ENCODE results near the gene LUC7L3.
"Not testable (repeated sequence)": the region's sequence is repeated elsewhere in the genome, so short reads cannot be mapped to it uniquely, and the experiment has no call there.

LUC7L3 gene

DNA sequence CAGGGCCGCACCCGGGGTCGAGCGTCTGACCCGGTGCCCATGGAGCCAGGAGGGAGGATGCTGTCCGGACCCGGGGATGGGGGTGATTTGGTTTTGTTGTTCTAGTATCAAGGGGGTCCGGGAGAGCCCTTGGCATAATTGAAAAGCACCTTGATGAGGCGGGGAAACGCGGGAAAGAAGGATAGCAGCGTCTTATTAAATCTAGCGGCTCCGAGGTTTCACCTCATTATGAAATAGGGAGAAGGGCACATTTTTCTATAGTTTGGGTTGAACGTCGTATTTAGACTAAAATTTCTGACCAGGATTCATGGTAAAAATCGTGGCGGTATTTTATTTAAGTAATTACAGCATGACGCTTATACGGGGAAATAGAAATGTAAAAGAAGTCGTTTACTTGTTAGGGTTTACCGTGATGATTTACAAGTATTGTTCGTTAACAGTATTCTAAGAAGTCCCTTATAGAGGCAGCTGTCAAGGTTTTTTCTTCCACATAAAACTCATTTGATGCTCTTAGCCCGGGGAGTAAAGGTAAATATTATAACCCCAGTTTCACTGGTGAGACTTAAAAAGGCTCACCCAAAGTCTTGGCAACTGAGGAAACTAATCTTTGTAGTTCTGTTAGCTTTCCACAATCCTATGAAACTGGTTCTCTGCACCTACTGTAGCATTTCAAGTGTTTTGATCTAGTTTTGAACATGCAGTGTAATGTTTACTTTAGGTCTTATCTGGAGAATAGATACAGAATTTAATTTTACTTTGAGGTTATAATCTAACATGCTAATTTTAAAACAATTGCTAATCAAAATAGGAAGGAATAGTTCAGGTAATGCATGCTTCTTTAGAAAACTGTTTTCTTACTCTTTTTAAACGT is 756 bp downstream of the LUC7L3 start:
- H3K4me3 ChIP-seq (ENCODE audit: low read depth in 1 of 2, low read length in 2 of 2): peak overlapping the region; percentile 71 to 89
- H3K36me3 ChIP-seq (ENCODE audit: control insufficient read depth in 1 of 2, insufficient read depth in 2 of 2, low read length in 2 of 2): no peaks in the 10 kb centered on the region
- H3K27ac ChIP-seq (ENCODE audit: low read length): peak overlapping the region; percentile 95
- peaks cover 17 to 39% of the 10 kb centered on the region in 2 donors for H3K4me1 ChIP-seq (ENCODE audit: control insufficient read depth in 1 of 2, insufficient read depth in 2 of 2, low read length in 2 of 2)
- no peaks in the 10 kb centered on the region for H3K9me3 ChIP-seq (ENCODE audit: control insufficient read depth in 1 of 2, low read length in 2 of 2)
- no peaks in the 10 kb centered on the region for H3K27me3 ChIP-seq (ENCODE audit: low read depth, low read length)

DNA sequence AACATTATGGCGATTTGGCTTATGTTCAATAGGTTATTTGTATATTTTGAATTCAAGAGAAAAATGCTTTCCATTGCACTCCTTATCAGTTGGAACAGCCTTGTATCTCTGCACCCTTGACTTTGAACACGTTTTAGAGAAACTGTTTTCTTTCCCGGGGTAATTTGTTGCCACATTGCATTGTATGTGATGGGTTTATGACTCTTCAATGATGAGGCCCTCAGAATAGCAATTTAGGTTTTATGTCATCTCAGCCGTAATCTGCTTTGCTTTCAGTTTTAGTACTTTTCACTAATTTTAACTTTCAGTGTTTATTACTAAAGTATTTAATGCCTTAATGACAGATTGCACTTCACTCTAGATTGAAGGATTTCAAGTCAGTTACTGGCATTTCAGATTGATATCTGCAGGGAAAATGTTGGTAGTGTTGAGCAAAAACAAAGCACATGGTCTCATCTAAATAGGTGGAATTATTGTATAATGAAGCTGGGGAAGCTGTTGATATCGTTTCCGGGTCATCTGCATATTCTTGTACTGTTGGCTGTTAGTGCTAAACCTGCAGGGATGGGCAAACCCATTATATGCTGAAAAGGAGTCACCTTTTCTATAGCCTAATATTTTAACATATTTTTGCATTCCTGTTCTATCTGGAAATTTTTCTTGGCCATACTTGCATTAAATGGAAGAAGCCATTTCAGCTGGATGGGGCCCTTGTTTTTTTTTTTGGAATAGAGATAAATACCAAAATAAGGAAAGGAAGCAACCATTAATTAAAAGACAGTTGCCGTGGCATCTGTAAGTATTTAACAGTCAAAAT is 2.0 kb downstream of the LUC7L3 start:
- H3K4me1 ChIP-seq (ENCODE audit: control insufficient read depth in 1 of 2, insufficient read depth in 2 of 2, low read length in 2 of 2): peaks cover 17 to 48% of the 10 kb centered on the region in 2 donors
- H3K27me3 ChIP-seq (ENCODE audit: low read depth, low read length): no peaks in the 10 kb centered on the region
- H3K4me3 ChIP-seq (ENCODE audit: low read depth in 1 of 2, low read length in 2 of 2): peak overlapping the region; percentile 71 to 89
- no peaks in the 10 kb centered on the region for H3K36me3 ChIP-seq (ENCODE audit: control insufficient read depth in 1 of 2, insufficient read depth in 2 of 2, low read length in 2 of 2)
- peak overlapping the region; percentile 95 for H3K27ac ChIP-seq (ENCODE audit: low read length)
- no peaks in the 10 kb centered on the region for H3K9me3 ChIP-seq (ENCODE audit: control insufficient read depth in 1 of 2, low read length in 2 of 2)

DNA sequence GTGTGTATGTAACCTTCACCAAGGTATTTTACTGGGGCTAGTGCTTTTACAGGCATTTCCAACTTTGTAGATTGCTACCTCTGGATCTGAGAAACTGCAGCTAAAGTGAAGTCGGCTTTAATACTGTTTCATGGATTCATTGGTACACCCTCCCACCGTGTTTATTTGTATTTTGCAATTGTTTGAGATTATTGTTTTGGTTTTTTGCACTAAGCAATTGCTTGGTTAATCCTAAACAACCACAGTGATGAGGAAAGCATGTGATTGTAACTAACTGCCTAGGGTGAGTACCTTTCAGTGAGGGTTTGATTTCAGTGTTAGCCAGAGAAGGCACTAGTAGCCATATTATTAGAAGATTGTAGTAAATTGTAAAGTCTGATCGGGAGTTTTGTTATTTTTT is 3.3 kb downstream of the LUC7L3 start:
- H3K27me3 ChIP-seq (ENCODE audit: low read depth, low read length): no peaks in the 10 kb centered on the region
- H3K27ac ChIP-seq (ENCODE audit: low read length): no peak overlapping the region
- H3K4me1 ChIP-seq (ENCODE audit: control insufficient read depth in 1 of 2, insufficient read depth in 2 of 2, low read length in 2 of 2): peaks cover 23 to 58% of the 10 kb centered on the region in 2 donors
- H3K4me3 ChIP-seq (ENCODE audit: low read depth in 1 of 2, low read length in 2 of 2): peak overlapping the region in 1 of 2 donors; percentile 1
- H3K36me3 ChIP-seq (ENCODE audit: control insufficient read depth in 1 of 2, insufficient read depth in 2 of 2, low read length in 2 of 2): no peaks in the 10 kb centered on the region
- H3K9me3 ChIP-seq (ENCODE audit: control insufficient read depth in 1 of 2, low read length in 2 of 2): no peaks in the 10 kb centered on the region

DNA sequence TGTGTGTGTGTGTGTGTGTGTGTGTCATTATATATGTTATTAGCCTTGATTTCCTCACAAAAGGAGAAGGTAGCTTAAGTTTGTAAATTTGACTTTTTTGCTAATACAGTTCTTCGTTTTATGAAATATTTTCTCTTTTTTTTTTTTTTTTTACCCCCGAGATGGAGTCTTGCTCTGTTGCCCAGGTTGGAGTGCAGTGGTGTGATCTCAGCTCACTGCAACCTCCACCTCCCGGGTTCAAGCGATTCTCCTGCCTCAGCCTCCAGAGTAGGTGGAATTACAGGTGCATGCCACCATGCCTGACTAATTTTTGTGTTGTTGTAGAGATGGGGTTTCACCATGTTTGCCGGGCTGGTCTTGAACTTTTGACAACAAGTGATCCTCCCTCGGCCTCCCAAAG is 5.2 kb downstream of the LUC7L3 start:
- H3K27me3 ChIP-seq (ENCODE audit: low read depth, low read length); H3K4me3 ChIP-seq (ENCODE audit: low read depth in 1 of 2, low read length in 2 of 2); H3K9me3 ChIP-seq (ENCODE audit: control insufficient read depth in 1 of 2, low read length in 2 of 2); H3K27ac ChIP-seq (ENCODE audit: low read length); H3K36me3 ChIP-seq (ENCODE audit: control insufficient read depth in 1 of 2, insufficient read depth in 2 of 2, low read length in 2 of 2): not testable (repeated sequence)
- peaks cover 28 to 75% of the 10 kb centered on the region in 2 donors for H3K4me1 ChIP-seq (ENCODE audit: control insufficient read depth in 1 of 2, insufficient read depth in 2 of 2, low read length in 2 of 2)

DNA sequence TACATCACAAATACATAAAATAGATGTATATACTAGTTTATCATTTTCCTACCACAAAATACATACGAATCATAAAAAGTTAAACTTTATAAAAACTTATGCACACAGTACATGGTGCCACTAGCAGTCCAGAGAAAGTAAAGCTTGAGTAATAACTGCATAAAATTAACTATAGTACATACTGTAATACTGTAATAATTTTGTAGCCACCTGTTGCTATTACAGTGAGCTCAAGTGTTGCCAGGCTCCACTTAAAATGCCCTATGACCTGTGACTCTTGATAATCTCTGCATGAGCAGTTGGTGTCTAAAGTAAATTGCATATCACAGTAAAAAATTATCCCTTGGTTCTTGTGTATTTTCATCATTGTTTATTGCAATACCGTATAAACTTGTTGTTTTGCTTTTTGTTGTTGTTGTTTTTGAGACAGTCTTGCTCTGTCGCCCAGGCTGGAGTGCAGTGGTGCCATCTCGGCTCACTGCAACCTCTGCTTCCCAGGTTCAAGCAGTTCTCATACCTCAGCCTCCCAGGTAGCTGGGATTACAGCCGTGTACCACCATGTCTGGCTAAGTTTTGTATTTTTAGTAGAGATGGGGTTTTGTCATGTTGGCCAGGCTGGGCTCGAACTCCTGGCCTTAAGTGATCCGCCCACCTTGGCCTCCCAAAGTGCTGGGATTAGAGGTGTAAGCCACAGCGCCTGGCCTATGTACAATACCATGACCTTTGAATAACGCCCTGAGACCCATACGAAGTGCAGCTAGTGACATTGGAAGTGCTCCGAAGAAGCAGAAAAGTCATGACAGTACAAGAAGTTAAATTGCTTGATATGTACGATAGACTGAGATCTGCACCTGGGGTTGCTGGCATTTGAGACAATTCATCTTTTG is 6.6 kb downstream of the LUC7L3 start:
- H3K27ac ChIP-seq (ENCODE audit: low read length): no peak overlapping the region
- H3K4me3 ChIP-seq (ENCODE audit: low read depth in 1 of 2, low read length in 2 of 2): no peak overlapping the region
- no peaks in the 10 kb centered on the region for H3K9me3 ChIP-seq (ENCODE audit: control insufficient read depth in 1 of 2, low read length in 2 of 2)
- H3K4me1 ChIP-seq (ENCODE audit: control insufficient read depth in 1 of 2, insufficient read depth in 2 of 2, low read length in 2 of 2): peaks cover 28 to 80% of the 10 kb centered on the region in 2 donors
- no peaks in the 10 kb centered on the region for H3K27me3 ChIP-seq (ENCODE audit: low read depth, low read length)
- no peaks in the 10 kb centered on the region for H3K36me3 ChIP-seq (ENCODE audit: control insufficient read depth in 1 of 2, insufficient read depth in 2 of 2, low read length in 2 of 2)

DNA sequence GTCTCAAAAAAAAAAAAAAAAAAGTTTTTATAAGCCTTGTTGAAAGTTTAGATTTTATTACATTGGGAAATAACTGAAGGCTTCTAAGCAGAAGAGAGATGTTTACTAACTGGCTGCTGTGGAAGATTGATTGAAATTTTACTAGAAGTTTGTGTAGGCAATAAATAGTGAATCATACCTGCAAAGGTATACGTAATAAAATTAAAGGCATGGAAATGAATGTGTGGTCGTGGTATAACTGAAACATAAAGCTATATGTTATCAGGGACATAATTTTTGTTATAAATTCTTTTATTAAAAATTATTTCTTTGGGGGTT is 8.7 kb downstream of the LUC7L3 start:
- Histone ChIP-seq H3K27me3 (ENCODE audit: low read depth, low read length) (no peaks in the 10 kb centered on the region), H3K27ac (ENCODE audit: low read length) (no peak overlapping the region), H3K9me3 (ENCODE audit: control insufficient read depth in 1 of 2, low read length in 2 of 2) (no peaks in the 10 kb centered on the region), H3K4me3 (ENCODE audit: low read depth in 1 of 2, low read length in 2 of 2) (no peak overlapping the region), H3K36me3 (ENCODE audit: control insufficient read depth in 1 of 2, insufficient read depth in 2 of 2, low read length in 2 of 2) (no peaks in the 10 kb centered on the region), H3K4me1 (ENCODE audit: control insufficient read depth in 1 of 2, insufficient read depth in 2 of 2, low read length in 2 of 2) (peaks cover 24 to 77% of the 10 kb centered on the region in 2 donors)

DNA sequence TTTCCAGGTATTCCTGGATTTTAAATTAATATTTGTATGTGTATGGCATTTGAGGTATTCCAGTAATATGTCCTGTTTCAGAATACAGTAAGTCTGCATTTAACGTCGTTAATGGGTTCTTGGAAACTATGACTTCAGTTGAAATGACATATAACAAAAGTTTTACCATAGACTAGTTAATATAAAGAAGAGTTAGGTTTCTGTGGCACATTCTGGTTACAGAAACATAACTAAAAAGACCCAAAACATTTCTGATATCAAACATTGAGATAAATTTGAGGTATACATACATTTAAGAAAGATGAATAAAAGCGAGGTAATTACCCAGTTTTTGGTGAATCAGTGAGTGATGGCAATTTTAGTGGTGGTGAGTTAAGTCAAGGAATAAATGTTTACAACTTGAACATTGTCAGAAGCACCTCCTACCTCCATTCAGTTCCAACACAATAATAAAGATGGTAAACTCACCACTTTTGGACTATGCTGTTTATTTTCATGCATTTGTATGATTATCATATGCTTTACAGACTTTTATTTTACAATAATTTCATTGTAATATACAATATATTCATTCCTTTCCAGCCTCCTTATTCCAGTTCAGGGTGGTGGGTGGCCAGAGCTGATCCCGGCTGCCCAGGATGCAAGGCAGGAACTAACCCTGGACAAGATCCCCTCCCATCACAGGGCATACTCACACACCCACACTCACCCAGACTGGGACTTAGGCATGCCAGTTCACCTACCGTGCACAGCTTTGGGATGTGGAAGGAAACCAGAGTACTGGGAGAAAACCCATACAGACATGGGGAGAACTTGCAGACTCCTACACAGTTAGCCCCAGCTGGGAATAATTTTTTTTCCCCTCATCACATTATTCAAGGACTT is 9.7 kb downstream of the LUC7L3 start:
- no peaks in the 10 kb centered on the region for H3K27me3 ChIP-seq (ENCODE audit: low read depth, low read length)
- H3K9me3 ChIP-seq (ENCODE audit: control insufficient read depth in 1 of 2, low read length in 2 of 2): no peaks in the 10 kb centered on the region
- H3K4me1 ChIP-seq (ENCODE audit: control insufficient read depth in 1 of 2, insufficient read depth in 2 of 2, low read length in 2 of 2): peaks cover 14 to 66% of the 10 kb centered on the region in 2 donors
- H3K4me3 ChIP-seq (ENCODE audit: low read depth in 1 of 2, low read length in 2 of 2): no peak overlapping the region
- no peak overlapping the region for H3K27ac ChIP-seq (ENCODE audit: low read length)
- no peaks in the 10 kb centered on the region for H3K36me3 ChIP-seq (ENCODE audit: control insufficient read depth in 1 of 2, insufficient read depth in 2 of 2, low read length in 2 of 2)

DNA sequence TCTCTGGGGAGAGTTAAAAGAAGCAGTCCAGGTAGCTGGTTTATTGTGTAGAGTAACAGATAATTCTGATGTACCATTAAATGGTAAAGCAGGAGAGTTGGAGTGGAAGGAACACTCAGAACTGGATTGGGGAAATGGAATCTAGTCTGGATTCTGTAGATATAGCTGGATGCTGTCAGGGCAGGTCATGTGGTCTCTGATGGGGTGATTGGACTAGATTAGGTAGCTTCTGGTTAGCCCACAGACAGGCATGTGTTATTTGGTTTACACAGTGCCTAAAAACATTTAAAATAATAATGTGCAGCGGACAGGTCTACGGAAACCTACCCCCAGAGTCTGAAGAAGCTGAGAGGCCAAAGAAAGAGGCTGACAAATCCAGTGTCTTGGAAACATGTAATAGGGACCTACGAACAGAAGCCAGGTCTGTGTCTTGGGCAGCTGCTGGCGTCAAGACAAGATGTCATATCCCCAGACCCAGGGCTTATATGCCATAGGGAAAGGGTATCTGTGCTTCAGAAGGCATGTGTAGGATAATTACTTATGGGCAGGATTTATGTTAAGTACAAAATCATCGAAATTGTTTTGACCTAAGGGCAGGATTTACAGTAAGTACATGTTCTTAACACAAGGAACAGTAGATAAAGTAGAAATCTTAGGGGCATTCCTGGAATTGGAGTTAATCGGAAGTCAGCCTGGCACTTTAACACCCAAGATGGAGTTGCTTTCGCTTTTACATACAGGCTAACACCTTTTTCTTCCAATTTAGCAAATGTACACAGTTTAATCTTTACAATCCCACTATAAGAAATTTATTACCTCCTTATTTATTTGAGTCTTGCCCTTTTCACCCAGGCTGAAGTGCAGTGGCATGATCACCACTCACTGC is 12.4 kb downstream of the LUC7L3 start:
- Histone ChIP-seq H3K4me3 (ENCODE audit: low read depth in 1 of 2, low read length in 2 of 2) (no peak overlapping the region), H3K9me3 (ENCODE audit: control insufficient read depth in 1 of 2, low read length in 2 of 2) (no peaks in the 10 kb centered on the region), H3K27ac (ENCODE audit: low read length) (peak overlapping the region; percentile 44), H3K4me1 (ENCODE audit: control insufficient read depth in 1 of 2, insufficient read depth in 2 of 2, low read length in 2 of 2) (peaks cover 14 to 55% of the 10 kb centered on the region in 2 donors), H3K36me3 (ENCODE audit: control insufficient read depth in 1 of 2, insufficient read depth in 2 of 2, low read length in 2 of 2) (no peaks in the 10 kb centered on the region), H3K27me3 (ENCODE audit: low read depth, low read length) (no peaks in the 10 kb centered on the region)

DNA sequence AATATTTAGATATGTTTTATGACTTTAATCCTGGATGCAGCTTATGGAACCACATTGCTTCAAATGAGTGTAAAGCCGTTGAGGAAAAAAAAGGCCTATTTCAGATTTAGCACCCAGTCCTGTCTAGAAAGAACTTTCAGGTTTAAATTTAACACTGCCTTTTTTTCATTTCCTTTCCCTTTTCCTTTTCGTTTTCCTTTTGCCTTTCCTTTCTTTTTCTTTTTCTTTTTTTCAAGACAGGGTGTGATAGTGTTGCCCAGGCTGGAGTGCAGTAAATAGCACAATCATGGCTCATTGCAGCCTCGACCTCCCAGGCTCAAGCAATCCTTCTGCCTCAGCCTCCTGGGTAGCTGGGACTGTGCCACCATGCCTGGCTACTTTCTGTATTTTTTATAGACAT is 15.9 kb downstream of the LUC7L3 start:
- Histone ChIP-seq H3K36me3 (ENCODE audit: control insufficient read depth in 1 of 2, insufficient read depth in 2 of 2, low read length in 2 of 2) (peaks cover 8 to 9% of the 10 kb centered on the region in 2 donors), H3K27ac (ENCODE audit: low read length) (no peak overlapping the region), H3K4me3 (ENCODE audit: low read depth in 1 of 2, low read length in 2 of 2) (no peak overlapping the region), H3K4me1 (ENCODE audit: control insufficient read depth in 1 of 2, insufficient read depth in 2 of 2, low read length in 2 of 2) (peaks cover 4 to 30% of the 10 kb centered on the region in 2 donors), H3K27me3 (ENCODE audit: low read depth, low read length) (no peaks in the 10 kb centered on the region), H3K9me3 (ENCODE audit: control insufficient read depth in 1 of 2, low read length in 2 of 2) (no peaks in the 10 kb centered on the region)
